A673 (cell line): ENCODE results near the gene SYT17. TPM values are rescaled to one million over a fixed set of nuclear protein-coding genes. Genes with fewer than 3 reads are reported as not detected.

ENCODE experiments used
- BruUV-seq: library from RNA; stranded (reverse); fragments of 400-500 nt; replicated peaks from 2 replicates; lab custom pipeline; 2021; lab: Mats Ljungman, UMichigan
- CTCF ChIA-PET: fragments of 300-600 bp; sonication (Branson Sonifier 250); formaldehyde crosslinking; loops from one replicate; lab custom pipeline; 2022; ENCODE audit warnings: antibody characterized with exemption; lab: Charles Lee
- POLR2A ChIA-PET: fragments of 300-600 bp; sonication (Branson Sonifier 250); formaldehyde crosslinking; loops from one replicate; lab custom pipeline; 2022; ENCODE audit warnings: antibody characterized with exemption; ENCODE audit not compliant: low non-redundant PET; lab: Charles Lee
- DNase-seq: peaks from one replicate; pipeline ENCODE4 v3.0.0-alpha.2; 2015; ENCODE audit warnings: low spot score
- H3K27ac ChIP-seq: fragments of 200-600 bp; sonication (generic); 2 replicates; pipeline ENCODE4 v1.5.1; 2016; ENCODE audit warnings: mixed run types, low read depth, mild to moderate bottlenecking, mixed read lengths, antibody characterized with exemption, low read length; ENCODE audit not compliant: poor library complexity, severe bottlenecking
- H3K27me3 ChIP-seq: fragments of 200-600 bp; sonication (generic); replicated peaks from 2 replicates; pipeline ENCODE4 v1.6.1; 2017; ENCODE audit warnings: mixed run types, low read depth, mild to moderate bottlenecking, mixed read lengths, antibody characterized with exemption, low read length; ENCODE audit not compliant: insufficient read depth, poor library complexity
- H3K36me3 ChIP-seq: fragments of 200-600 bp; sonication (generic); 2 replicates; pipeline ENCODE4 v1.6.1; 2016; ENCODE audit warnings: mixed run types, mild to moderate bottlenecking, mixed read lengths, antibody characterized with exemption, low read length; ENCODE audit not compliant: insufficient read depth, poor library complexity, severe bottlenecking
- H3K4me1 ChIP-seq: fragments of 200-600 bp; sonication (generic); 2 replicates; pipeline ENCODE4 v1.6.1; 2017; ENCODE audit warnings: mixed run types, mild to moderate bottlenecking, mixed read lengths, antibody characterized with exemption, low read length; ENCODE audit not compliant: insufficient read depth, poor library complexity, severe bottlenecking
- H3K4me3 ChIP-seq: fragments of 200-600 bp; sonication (generic); 2 replicates; pipeline ENCODE4 v1.5.1; 2016; ENCODE audit warnings: low read depth, mixed run types, mild to moderate bottlenecking, mixed read lengths, low read length; ENCODE audit not compliant: poor library complexity, severe bottlenecking
- H3K9me3 ChIP-seq: fragments of 200-600 bp; sonication (generic); 2 replicates; pipeline ENCODE4 v1.6.1; 2016; ENCODE audit warnings: mixed run types, low read depth, mild to moderate bottlenecking, mixed read lengths, antibody characterized with exemption, low read length; ENCODE audit not compliant: poor library complexity, severe bottlenecking
- EZH2 ChIP-seq: fragments of 200-600 bp; sonication (generic); IDR thresholded peaks from 2 replicates; pipeline ENCODE4 v1.6.1; 2017; ENCODE audit warnings: borderline replicate concordance, low read depth, mild to moderate bottlenecking, mixed read lengths, antibody characterized with exemption, low read length; ENCODE audit not compliant: poor library complexity, severe bottlenecking
- intact Hi-C: fragments of 100-400 bp; cut with micrococcal nuclease; formaldehyde crosslinking; loops from one replicate; pipeline ENCODE4 v1.10.0; 2022; ENCODE audit not compliant: unreplicated experiment
- total RNA-seq: library from RNA; stranded (reverse); gene quantifications from 2 replicates; pipeline ENCODE4 v1.2.3, GENCODE V29; 2021
- TF ChIP-seq, protein P1 (sequence below): fragments of 300-800, 200-600 bp; sonication (generic); conservative IDR thresholded peaks from 2 replicates; pipeline ENCODE4 v1.5.1; 2017; ENCODE audit warnings: low read depth, mild to moderate bottlenecking, antibody characterized with exemption, low read length, moderate library complexity, mixed read lengths

The SYT17 gene
- total RNA-seq, 1 experiment from 2014 or later: 0.24 TPM

DNA sequence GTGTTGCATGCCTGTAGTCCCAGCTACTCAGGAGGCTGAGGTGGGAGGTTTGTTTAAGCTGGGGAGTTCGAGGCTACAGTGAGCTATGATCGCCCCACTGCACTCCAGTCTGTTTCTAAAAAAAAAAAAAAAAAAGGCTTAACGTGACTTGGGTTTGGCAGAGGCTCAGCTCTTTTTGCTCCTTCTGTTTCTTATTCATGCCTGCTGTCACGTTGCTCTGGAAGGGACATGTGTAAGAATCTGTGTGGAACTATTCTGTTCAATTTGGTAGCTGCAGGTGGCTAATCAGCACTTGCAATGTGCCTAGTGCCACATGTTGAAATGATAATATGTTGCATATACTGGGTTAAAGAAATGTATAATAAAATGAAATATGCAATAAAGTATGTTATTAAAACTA is 20.9 kb upstream of the SYT17 start:
- Histone ChIP-seq H3K27me3 (no peaks in the 10 kb centered on the region), H3K27ac (no peak overlapping the region), H3K4me1 (peaks cover 17% of the 10 kb centered on the region), H3K9me3 (no peaks in the 10 kb centered on the region), H3K4me3 (no peak overlapping the region), H3K36me3 (no peaks in the 10 kb centered on the region)
- intact Hi-C loops: no loop called here
- TF ChIP-seq EZH2: no peak
- TF ChIP-seq, protein P1, sequence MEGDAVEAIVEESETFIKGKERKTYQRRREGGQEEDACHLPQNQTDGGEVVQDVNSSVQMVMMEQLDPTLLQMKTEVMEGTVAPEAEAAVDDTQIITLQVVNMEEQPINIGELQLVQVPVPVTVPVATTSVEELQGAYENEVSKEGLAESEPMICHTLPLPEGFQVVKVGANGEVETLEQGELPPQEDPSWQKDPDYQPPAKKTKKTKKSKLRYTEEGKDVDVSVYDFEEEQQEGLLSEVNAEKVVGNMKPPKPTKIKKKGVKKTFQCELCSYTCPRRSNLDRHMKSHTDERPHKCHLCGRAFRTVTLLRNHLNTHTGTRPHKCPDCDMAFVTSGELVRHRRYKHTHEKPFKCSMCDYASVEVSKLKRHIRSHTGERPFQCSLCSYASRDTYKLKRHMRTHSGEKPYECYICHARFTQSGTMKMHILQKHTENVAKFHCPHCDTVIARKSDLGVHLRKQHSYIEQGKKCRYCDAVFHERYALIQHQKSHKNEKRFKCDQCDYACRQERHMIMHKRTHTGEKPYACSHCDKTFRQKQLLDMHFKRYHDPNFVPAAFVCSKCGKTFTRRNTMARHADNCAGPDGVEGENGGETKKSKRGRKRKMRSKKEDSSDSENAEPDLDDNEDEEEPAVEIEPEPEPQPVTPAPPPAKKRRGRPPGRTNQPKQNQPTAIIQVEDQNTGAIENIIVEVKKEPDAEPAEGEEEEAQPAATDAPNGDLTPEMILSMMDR: no peak
- CTCF ChIA-PET: no interaction called here
- no peak for DNase-seq
- no TSS peak for BruUV-seq
- POLR2A ChIA-PET: interaction anchor here (0.6 kb wide), 1 partner anchor 16 kb away, joined by 3 read pairs; no protein-coding TSS in a partner anchor

DNA sequence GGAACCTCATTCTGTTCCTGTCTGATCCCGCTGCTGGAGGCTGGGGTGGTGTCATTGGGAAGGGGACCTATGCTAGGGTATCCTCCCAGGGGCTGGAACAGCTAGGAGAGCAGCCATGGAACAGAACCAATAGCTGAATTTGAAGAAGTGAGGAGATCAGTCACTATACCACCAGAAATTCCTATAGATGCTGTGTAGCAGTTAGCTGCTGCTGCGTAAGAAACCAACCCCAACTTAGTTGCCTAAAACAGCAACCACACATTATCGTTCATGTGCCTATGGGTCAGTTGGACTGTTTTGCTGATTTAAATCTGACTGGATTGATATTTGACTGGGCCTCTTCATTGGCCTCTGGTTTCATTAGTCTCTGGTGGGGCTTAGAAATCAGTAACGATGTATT is 20.4 kb upstream of the SYT17 start:
- TF ChIP-seq, protein P1: no peak
- no peak for TF ChIP-seq EZH2
- Histone ChIP-seq H3K4me3 (no peak overlapping the region), H3K9me3 (no peaks in the 10 kb centered on the region), H3K27me3 (no peaks in the 10 kb centered on the region), H3K36me3 (no peaks in the 10 kb centered on the region), H3K4me1 (peaks cover 14% of the 10 kb centered on the region), H3K27ac (no peak overlapping the region)
- ChIA-PET POLR2A (interaction anchor here (0.6 kb wide), 1 partner anchor 17 kb away, joined by 3 read pairs; no protein-coding TSS in a partner anchor), CTCF (no interaction called here)
- no peak for DNase-seq
- intact Hi-C loops: no loop called here
- no TSS peak for BruUV-seq

DNA sequence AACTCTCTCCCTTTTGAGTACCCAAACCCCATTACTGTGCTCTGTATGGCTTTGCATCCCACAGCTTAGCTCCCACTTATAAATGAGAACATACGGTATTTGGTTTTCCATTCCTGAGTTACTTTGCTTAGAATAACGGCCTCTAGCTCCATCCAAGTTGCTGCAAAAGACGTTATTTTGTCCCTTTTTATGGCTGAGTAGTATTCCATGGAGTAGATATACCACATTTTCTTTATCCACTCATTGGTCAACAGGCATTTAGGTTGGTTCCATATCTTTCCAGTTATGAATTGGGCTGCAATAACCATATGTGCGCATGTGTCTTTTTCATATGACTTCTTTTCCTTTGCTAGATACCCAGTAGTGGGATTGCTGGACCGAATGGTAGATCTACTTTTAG is 19.9 kb upstream of the SYT17 start:
- Histone ChIP-seq H3K4me3 (no peak overlapping the region), H3K4me1 (peaks cover 8% of the 10 kb centered on the region), H3K36me3 (no peaks in the 10 kb centered on the region), H3K27ac (no peak overlapping the region), H3K9me3 (no peaks in the 10 kb centered on the region), H3K27me3 (no peaks in the 10 kb centered on the region)
- no TSS peak for BruUV-seq
- CTCF ChIA-PET: no interaction called here
- intact Hi-C loops: no loop called here
- POLR2A ChIA-PET: no interaction called here
- no peak for DNase-seq
- TF ChIP-seq, protein P1: no peak
- no peak for TF ChIP-seq EZH2
